GM23248 (cell line): Measurements from ENCODE around the gene CDK13. TPM values are rescaled to one million over a fixed set of nuclear protein-coding genes. Genes with fewer than 3 reads are reported as not detected.
"Not testable (repeated sequence)": the region's sequence is repeated elsewhere in the genome, so short reads cannot be mapped to it uniquely, and the experiment has no call there.

Experiments used
- DNase-seq: peaks from one replicate; pipeline ENCODE4 v3.0.0-alpha.2; 2015
- H2AFZ ChIP-seq: fragments of 200-600 bp; sonication (generic); 2 replicates; pipeline ENCODE4 v1.6.1; 2016; ENCODE audit warnings: antibody characterized with exemption
- H3F3A ChIP-seq: fragments of 200-600 bp; sonication (generic); 2 replicates; pipeline ENCODE4 v1.6.1; 2016; ENCODE audit warnings: mild to moderate bottlenecking, antibody characterized with exemption, mixed run types; ENCODE audit not compliant: insufficient read depth
- H3K27ac ChIP-seq: fragments of 200-600 bp; sonication (generic); 2 replicates; pipeline ENCODE4 v1.5.1; 2016; ENCODE audit warnings: mild to moderate bottlenecking
- H3K27me3 ChIP-seq: fragments of 200-600 bp; sonication (generic); replicated peaks from 2 replicates; pipeline ENCODE4 v1.6.1; 2016; ENCODE audit warnings: mild to moderate bottlenecking; ENCODE audit not compliant: insufficient read depth
- H3K36me3 ChIP-seq: fragments of 200-600 bp; sonication (generic); 2 replicates; pipeline ENCODE4 v1.6.1; 2016; ENCODE audit warnings: low read depth, mild to moderate bottlenecking
- H3K4me1 ChIP-seq: fragments of 200-600 bp; sonication (generic); 2 replicates; pipeline ENCODE4 v1.6.1; 2016; ENCODE audit warnings: mild to moderate bottlenecking; ENCODE audit not compliant: insufficient read depth
- H3K4me2 ChIP-seq: fragments of 200-600 bp; sonication (generic); one replicate; pipeline ENCODE4 v1.6.1; 2016; ENCODE audit warnings: mild to moderate bottlenecking; ENCODE audit not compliant: unreplicated experiment
- H3K4me3 ChIP-seq: fragments of 200-600 bp; sonication (generic); 2 replicates; pipeline ENCODE4 v1.5.1; 2016; ENCODE audit warnings: mild to moderate bottlenecking
- H3K79me2 ChIP-seq: fragments of 200-600 bp; sonication (generic); 2 replicates; pipeline ENCODE4 v1.6.1; 2016; ENCODE audit warnings: mild to moderate bottlenecking; ENCODE audit not compliant: insufficient read depth
- H3K9ac ChIP-seq: fragments of 200-600 bp; sonication (generic); 2 replicates; pipeline ENCODE4 v1.6.1; 2016; ENCODE audit warnings: mild to moderate bottlenecking
- H3K9me2 ChIP-seq: fragments of 200-600 bp; sonication (generic); 2 replicates; pipeline ENCODE4 v1.6.1; 2016; ENCODE audit warnings: mixed run types, mild to moderate bottlenecking, moderate library complexity; ENCODE audit not compliant: insufficient read depth
- H3K9me3 ChIP-seq: fragments of 200-600 bp; sonication (generic); one replicate; pipeline ENCODE4 v1.6.1; 2017; ENCODE audit warnings: low read depth
- H4K20me1 ChIP-seq: fragments of 200-600 bp; sonication (generic); 2 replicates; pipeline ENCODE4 v1.6.0; 2016; ENCODE audit not compliant: insufficient read depth
- EZH2 ChIP-seq: fragments of 200-600 bp; sonication (generic); IDR thresholded peaks from 2 replicates; pipeline ENCODE4 v1.6.1; 2018; ENCODE audit warnings: antibody characterized with exemption, mild to moderate bottlenecking; ENCODE audit not compliant: insufficient read depth, poor library complexity, severe bottlenecking
- EZH2phosphoT487 ChIP-seq: fragments of 200-600 bp; sonication (generic); IDR thresholded peaks from 2 replicates; pipeline ENCODE4 v1.6.1; 2018; ENCODE audit warnings: antibody characterized with exemption, moderate library complexity, mild to moderate bottlenecking, low read depth; ENCODE audit not compliant: insufficient read depth
- WGBS, 2 experiments: methylation state at CpG; one replicate each; pipeline ENCODE4 v1.1.6; 2015 to 2017; ENCODE audit warnings: low lambda C conversion rate in 2 of 2, low coverage in 1 of 2; ENCODE audit errors: missing lambda C conversion rate in 2 of 2; 5-methylcytosine and 5-hydroxymethylcytosine counted together
- in situ Hi-C: fragments of 300-500 bp; cut with MboI; formaldehyde crosslinking; loops from 2 replicates; pipeline ENCODE4 v1.15.0; 2020
- polyA plus RNA-seq: library from polyadenylated mRNA; unstranded; fragments of >200 nt; fragmentation: Nextera tagmentation; extraction: Ambion mirVana; gene quantifications from 2 replicates; pipeline ENCODE4 v1.2.1, GENCODE V29; 2016
- total RNA-seq: library from RNA; depleted of rRNA; stranded (reverse); fragments of >200 nt; shearing (Covaris generic); gene quantifications from 2 replicates; pipeline ENCODE4 v1.2.3, GENCODE V29; 2014

Gene CDK13
- total and polyA plus RNA-seq, 2 experiments from 2014 or later, result 13.3 to 41.4 TPM

DNA sequence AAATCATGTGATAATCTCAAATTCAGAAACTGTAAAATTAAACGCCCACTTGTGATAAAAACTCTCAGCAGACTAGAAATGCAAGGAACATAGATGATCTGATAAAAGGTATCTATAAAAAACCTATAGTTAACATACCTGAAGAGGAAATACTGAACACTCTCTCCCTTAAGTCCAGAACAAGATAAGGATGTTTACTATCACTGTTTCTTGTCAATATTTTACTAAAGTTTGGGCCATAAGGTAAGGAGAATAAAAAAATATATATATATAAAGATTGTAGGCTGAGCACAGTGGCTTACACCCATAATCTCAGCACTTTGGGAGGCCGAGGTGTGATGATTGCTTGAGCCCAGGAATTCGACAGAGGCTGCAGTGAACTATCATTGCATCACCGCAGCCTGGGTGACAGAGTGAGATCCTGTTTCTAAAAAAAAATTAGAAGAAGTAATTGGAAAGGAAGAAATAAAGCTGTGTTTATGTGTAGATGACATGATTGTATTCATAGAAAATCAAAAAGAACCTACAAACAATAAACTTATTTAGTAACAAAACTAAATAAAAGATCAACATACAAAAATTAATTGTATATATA lies 155.9 kb downstream of the CDK13 start:
- in situ Hi-C loops, result no loop called here
- DNase-seq, result peak; percentile 15
- H3K9me3 ChIP-seq, result no peaks in the 10 kb centered on the region
- H3K9ac ChIP-seq, result no peak overlapping the region
- H3K4me1 ChIP-seq, result no peaks in the 10 kb centered on the region
- H2AFZ ChIP-seq, result no peak overlapping the region
- WGBS, 2 experiments, result 77 to 83% methylated on average over 4 of the region's 4 CpGs
- peaks cover 6% of the 10 kb centered on the region; the same call in 1 of the 2 replicates for H3K36me3 ChIP-seq
- no peak overlapping the region for H3K4me3 ChIP-seq
- peaks cover 19% of the 10 kb centered on the region for H3K79me2 ChIP-seq
- no peaks in the 10 kb centered on the region for H3K27me3 ChIP-seq
- H3K27ac ChIP-seq, result no peak overlapping the region
- H3K9me2 ChIP-seq, result no peaks in the 10 kb centered on the region
- no peaks in the 10 kb centered on the region for H3F3A ChIP-seq
- no peaks in the 10 kb centered on the region for H4K20me1 ChIP-seq
- TF ChIP-seq EZH2, result no peak
- TF ChIP-seq EZH2phosphoT487, result no peak
- H3K4me2 ChIP-seq, result no peak overlapping the region

DNA sequence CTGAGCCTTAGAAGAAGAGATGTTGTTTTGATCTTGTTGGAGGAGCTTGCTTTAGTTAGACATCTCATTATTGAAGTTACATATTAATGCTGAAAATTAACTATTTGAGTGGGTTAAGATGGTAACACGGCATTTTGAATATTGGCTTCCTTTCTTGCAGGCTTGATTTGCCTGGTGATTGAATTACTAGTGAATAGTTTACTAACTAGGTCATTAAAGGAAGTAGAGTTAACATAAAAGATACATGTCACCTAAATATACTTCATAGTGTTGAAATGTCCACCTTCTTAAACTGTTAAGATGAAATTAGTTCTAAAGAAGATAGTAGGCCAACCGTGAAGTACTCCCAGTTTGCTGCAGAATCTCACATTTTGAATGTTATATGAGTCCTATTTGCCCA lies 165.9 kb downstream of the CDK13 start:
- Histone ChIP-seq H3K27me3 (no peaks in the 10 kb centered on the region), H3K4me2 (no peak overlapping the region), H3K9ac (no peak overlapping the region), H4K20me1 (no peaks in the 10 kb centered on the region), H3K36me3 (no peaks in the 10 kb centered on the region), H2AFZ (no peak overlapping the region), H3K9me2 (no peaks in the 10 kb centered on the region), H3K4me3 (no peak overlapping the region), H3F3A (no peaks in the 10 kb centered on the region), H3K9me3 (no peaks in the 10 kb centered on the region), H3K4me1 (no peaks in the 10 kb centered on the region), H3K27ac (no peak overlapping the region), H3K79me2 (no peaks in the 10 kb centered on the region)
- in situ Hi-C loops, result no loop called here
- TF ChIP-seq EZH2 (no peak), EZH2phosphoT487 (no peak)
- DNase-seq, result no peak
- 95 to 98% methylated on average over 2 of the region's 2 CpGs for WGBS, 2 experiments

- H3K4me2 ChIP-seq, H3K9ac ChIP-seq, H3K36me3 ChIP-seq, H3F3A ChIP-seq, in situ Hi-C loops, H2AFZ ChIP-seq, H3K27ac ChIP-seq, H4K20me1 ChIP-seq, DNase-seq, H3K27me3 ChIP-seq, H3K4me3 ChIP-seq, H3K79me2 ChIP-seq, H3K4me1 ChIP-seq, H3K9me2 ChIP-seq, H3K9me3 ChIP-seq: not testable (repeated sequence)
- WGBS, 2 experiments, result 93% methylated on average over 9 of the region's 9 CpGs
Measured at GRCh38 chr7:40117199-40117598, 167.1 kb downstream of the CDK13 start.

GRCh38 chr7:40118201-40118600 lies 168.1 kb downstream of the CDK13 start:
- H3K9ac ChIP-seq, H3K36me3 ChIP-seq, H3K9me2 ChIP-seq, H3K4me1 ChIP-seq, H3K27me3 ChIP-seq, H3K27ac ChIP-seq, DNase-seq, H3K4me3 ChIP-seq, H3K4me2 ChIP-seq, in situ Hi-C loops, H3F3A ChIP-seq, H2AFZ ChIP-seq, H3K9me3 ChIP-seq, H4K20me1 ChIP-seq: not testable (repeated sequence)
- 89 to 94% methylated on average over 7 of the region's 7 CpGs for WGBS, 2 experiments
- H3K79me2 ChIP-seq, result peaks cover 10% of the 10 kb centered on the region

GRCh38 chr7:40120020-40120419 lies 170.0 kb downstream of the CDK13 start:
- WGBS, 2 experiments, result 84% methylated on average over 5 of the region's 5 CpGs
- Histone ChIP-seq H3K79me2 (peaks cover 29% of the 10 kb centered on the region), H3K9ac (no peak overlapping the region), H3K9me2 (no peaks in the 10 kb centered on the region), H3K27ac (no peak overlapping the region), H3K4me1 (no peaks in the 10 kb centered on the region), H3K36me3 (no peaks in the 10 kb centered on the region), H3K27me3 (no peaks in the 10 kb centered on the region), H3K4me3 (no peak overlapping the region), H2AFZ (no peak overlapping the region), H3F3A (no peaks in the 10 kb centered on the region), H4K20me1 (no peaks in the 10 kb centered on the region), H3K9me3 (no peaks in the 10 kb centered on the region), H3K4me2 (no peak overlapping the region)
- TF ChIP-seq EZH2phosphoT487, result no peak
- TF ChIP-seq EZH2, result no peak
- in situ Hi-C loops, result no loop called here
- DNase-seq, result no peak

GRCh38 chr7:40122100-40122939 lies 172.3 kb downstream of the CDK13 start:
- H4K20me1 ChIP-seq, H3K4me2 ChIP-seq, H3K27ac ChIP-seq, H2AFZ ChIP-seq, H3K9me2 ChIP-seq, H3K4me1 ChIP-seq, H3F3A ChIP-seq, H3K9me3 ChIP-seq, in situ Hi-C loops, H3K27me3 ChIP-seq, H3K9ac ChIP-seq, H3K36me3 ChIP-seq, DNase-seq, H3K4me3 ChIP-seq: not testable (repeated sequence)
- H3K79me2 ChIP-seq, result peaks cover 52% of the 10 kb centered on the region
- WGBS, 2 experiments, result 96 to 97% methylated on average over 14 of the region's 14 CpGs
